HG02610 (cell line): ENCODE results near the gene RNF223.

ENCODE experiments used
- ATAC-seq: cut with Tn5 transposase; IDR thresholded peaks from one replicate; pipeline ENCODE4 v1.9.1; 2021; ENCODE audit warnings: mild to moderate bottlenecking, moderate library complexity; ENCODE audit not compliant: unreplicated experiment

Gene RNF223

DNA sequence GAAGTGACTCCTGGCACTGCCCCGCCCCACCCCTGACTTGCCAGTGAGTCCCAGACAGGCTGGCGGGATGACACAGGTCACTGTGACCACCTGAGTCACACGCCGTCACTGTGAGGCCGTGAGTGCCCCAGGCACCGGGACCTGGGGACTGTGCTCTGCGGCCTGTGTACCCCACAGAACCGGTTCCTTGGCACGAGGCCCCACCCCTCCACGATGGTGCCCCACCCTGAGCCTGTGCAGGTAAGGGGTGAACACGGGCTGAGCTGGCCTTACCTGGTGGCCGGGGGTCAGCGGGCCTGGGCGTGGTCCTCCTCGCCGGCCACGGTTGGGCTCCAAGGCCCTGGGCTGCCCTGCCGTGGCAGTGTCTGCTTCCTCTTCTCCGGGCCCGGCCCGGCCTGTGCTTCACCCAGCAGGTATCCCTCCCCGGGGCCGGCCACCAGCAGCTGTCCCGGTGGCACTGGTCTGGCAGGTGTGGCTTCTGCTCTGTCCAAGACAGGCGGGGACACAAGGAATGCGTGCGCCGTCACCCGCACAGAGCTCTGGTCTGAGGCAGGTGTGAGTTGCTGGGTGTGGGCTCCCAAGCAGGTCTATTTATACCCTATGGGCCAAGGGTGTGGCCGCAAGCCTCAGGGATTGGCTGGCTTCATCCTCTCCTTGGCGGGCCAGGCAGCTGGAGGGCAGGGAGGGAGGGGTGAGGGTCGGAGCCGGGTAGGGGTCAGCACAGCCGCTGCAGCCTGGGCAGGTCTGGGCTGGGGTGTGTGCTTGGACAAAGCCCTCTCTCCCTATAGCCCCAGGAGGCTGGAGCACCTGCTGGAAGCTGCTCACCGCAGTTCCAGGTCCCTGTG lies at the start of gene RNF223:
Gene RNF223, minus strand, starts transcription at position 564 of the 845 bp plus-strand sequence. CDS start 1,740 bp downstream, outside the sequence.
- no peak for ATAC-seq

- ATAC-seq, result no peak
These were observed 48.9 kb upstream of the RNF223 start for GRCh38 chr1:1122981-1123480.

- ATAC-seq, result peak; percentile 54
These were observed 48.1 kb upstream of the RNF223 start for GRCh38 chr1:1122078-1122811.

DNA sequence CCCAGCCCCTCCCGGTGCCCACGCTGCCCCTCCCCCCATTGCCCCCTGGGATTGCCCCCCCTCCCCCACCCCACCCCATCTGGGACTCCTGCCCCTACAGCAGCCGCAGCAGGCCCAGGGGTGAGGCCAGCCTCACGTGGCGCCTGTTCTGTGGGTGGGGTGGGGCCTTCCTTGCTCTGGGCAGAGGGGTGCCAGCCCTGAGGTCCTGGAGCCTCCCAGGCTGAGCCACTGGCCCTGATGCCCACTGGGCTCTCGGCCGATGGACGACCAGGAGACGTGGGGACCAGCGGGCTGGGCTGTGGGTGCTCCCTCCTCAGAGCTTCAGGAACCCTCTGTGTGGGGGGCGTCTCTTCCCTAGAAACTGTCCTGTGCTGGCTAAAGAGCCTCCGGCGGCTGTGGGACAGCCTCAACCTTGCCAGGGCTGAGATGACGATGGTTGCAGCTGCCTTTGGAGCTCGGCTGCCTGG lies 47.5 kb upstream of the RNF223 start:
- no peak for ATAC-seq

- no peak for ATAC-seq
These were observed 46.9 kb upstream of the RNF223 start for GRCh38 chr1:1120866-1121591.

DNA sequence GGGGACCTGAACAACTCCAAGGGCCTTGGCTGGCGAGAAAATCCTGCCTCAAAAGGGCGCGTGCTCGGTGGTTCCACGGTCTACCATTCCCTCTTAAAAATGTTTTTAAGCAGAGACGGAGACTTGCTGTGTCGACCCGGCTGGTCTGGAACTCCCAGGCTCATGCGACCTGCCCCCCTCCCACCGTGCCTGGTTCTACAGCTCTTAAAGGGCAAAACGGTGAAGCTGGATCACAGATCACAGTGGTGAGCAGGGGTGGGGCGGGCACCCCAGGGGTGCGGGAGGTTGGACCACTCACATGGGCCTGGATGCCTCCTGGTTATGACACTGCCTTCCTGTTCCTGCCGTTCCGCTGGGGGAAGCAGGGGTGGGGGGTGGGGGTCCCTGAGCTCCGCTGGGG lies 46.0 kb upstream of the RNF223 start:
- ATAC-seq, result no peak

DNA sequence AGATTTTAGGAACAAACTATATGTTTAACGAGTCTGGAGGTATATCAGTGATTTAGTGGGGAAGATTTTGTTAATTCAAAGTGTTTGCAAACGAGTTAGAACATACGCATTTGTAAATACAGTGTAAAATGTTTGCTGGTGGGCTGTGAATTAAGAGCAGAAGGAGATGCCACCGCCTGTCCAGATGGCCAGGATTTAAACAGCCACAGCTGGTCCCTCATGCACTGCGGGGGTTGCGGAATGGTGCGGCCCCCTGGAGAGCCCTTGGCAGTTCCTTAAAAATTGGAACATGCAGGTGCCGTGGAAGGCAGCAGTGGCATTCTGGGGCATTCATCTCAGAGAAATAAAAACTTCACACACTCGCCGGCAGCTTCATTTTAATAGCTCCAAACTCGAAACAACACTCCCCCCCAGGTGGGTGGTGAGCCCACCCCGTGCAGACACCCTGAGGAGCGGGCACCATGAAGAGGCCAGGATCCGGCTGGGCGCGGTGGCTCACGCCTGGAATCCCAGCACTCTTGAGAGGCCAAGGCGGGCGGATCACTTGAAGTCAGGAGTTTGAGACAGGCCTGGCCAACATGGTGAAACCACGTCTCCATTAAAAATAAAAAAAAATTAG lies 45.3 kb upstream of the RNF223 start:
- no peak for ATAC-seq

DNA sequence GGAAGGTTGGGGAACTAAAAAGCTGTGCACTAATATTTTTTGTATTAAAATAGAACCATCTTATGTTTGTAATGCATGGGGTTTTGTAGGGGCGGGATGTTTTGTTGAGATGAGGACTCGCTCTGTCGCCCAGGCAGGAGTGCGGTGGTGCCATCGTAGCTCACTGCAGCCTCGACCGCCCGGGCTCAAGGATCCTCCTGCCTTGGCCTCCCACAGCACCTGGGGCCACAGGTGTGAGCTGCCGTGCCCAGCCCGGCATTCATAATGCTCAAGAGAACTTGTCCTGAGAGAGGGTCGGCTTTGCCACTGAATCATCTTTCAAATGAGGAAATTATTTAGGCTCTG lies 44.7 kb upstream of the RNF223 start:
- no peak for ATAC-seq

GRCh38 chr1:1118011-1118875 lies 44.1 kb upstream of the RNF223 start:
- ATAC-seq, result no peak

- ATAC-seq, result no peak
These were observed 43.3 kb upstream of the RNF223 start for GRCh38 chr1:1117469-1117831.

GRCh38 chr1:1116701-1117468 lies 42.8 kb upstream of the RNF223 start:
- ATAC-seq, result no peak

- ATAC-seq, result peak; percentile 86
These were observed 41.9 kb upstream of the RNF223 start, which contains the start of gene C1orf159 for GRCh38 chr1:1115786-1116700. C1orf159 (minus strand) TSS chr1:1116089; CDS start chr1:1091543, 24,546 bp downstream.

- ATAC-seq, result no peak
These were observed 41.2 kb upstream of the RNF223 start for GRCh38 chr1:1115136-1115785.

- ATAC-seq, result no peak
These were observed 40.3 kb upstream of the RNF223 start for GRCh38 chr1:1114431-1114830.

DNA sequence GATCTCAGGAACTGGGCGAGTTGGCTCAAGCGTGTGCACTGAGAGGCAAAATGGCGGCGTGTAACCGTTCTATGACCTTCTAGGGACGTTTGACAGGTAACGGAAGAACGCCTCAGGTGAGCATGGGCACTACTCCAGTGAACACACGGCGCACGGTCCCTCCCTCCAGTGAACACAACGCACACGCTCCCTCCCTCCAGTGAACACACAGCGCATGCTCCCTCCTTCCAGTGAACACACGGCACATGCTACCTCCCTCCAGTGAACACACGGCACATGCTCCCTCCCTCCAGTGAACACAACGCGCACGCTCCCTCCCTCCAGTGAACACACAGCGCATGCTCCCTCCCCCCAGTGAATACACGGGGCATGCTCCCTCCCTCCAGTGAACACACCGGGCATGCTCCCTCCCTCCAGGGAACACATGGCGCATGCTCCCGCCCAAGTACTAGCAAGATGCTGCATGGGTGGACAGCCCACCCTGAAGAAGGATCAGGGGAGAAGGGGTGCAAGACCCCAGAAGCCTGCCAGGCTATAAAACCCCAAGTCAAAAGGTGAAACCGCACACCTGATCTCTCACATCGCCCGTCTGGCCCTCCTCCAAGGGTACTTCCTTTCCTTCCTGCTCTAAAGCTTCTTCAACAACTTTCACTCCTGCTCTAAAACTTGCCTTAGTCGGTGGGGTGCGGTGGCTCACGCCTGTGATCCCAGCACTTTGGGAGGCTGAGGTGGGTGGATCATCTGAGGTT lies 38.3 kb upstream of the RNF223 start:
- ATAC-seq, result no peak

DNA sequence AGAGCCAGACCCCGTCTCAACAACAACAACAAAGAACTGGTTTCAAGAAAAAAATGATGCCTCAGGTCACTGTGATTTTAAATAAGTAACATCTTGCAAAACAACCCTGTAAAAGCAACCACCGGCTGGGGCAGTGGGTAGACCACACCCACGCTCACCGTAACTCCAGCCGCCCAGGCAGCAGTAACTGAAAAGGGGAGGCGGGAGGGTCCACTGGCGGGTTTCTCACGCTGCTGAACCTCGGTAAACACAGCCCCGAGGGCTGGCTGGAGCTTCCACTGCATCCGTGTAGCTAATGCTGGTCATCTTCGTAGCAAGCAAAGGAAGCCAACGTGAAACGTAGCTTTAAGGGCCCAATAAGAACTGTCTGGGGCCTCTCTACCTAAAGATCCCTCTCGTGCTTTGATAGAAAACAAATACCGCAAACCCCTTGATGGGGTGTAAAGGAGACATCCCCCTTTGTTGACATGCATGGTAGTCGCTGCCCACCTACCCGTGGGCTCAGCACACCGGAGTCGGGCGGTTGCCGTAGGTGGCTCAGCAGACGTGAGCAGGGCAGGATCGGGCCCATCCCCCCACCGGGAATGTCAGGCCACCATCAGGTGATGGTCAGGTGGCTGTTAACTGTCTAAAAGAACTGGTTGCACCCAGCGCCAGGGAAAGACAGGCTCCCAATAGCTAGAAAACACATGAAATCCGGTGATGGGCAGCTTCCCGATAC lies 37.6 kb upstream of the RNF223 start:
- ATAC-seq, result no peak
